GM18907 (cell line): Measurements from ENCODE around the gene FRMD3.

ENCODE experiments used
- ATAC-seq: cut with Tn5 transposase; IDR thresholded peaks from one replicate; pipeline ENCODE4 v1.9.1; 2021; ENCODE audit warnings: mild to moderate bottlenecking, moderate library complexity; ENCODE audit not compliant: unreplicated experiment

The FRMD3 gene

GRCh38 chr9:83197591-83197990, 340.6 kb downstream of the FRMD3 start:
- no peak for ATAC-seq

GRCh38 chr9:83196946-83197345, 341.3 kb downstream of the FRMD3 start:
- ATAC-seq: no peak
